B cell (primary cell): Measurements from ENCODE around the gene DOHH. TPM values are rescaled to one million over a fixed set of nuclear protein-coding genes. Genes with fewer than 3 reads are reported as not detected.

Experiments used
- ATAC-seq: fragments of 200-7000 bp; cut with Tn5 transposase; one replicate; pipeline ENCODE4 v1.10.0; 2021; ENCODE audit warnings: low read depth, mild to moderate bottlenecking, moderate number of reproducible peaks, moderate library complexity
- CTCF ChIA-PET: fragments of 350-600 bp; sonication (Branson Sonifier 250); formaldehyde crosslinking; loops from one replicate; lab custom pipeline; 2021; ENCODE audit warnings: antibody characterized with exemption, inconsistent platforms; lab: Charles Lee
- POLR2A ChIA-PET: fragments of 350-600 bp; sonication (Branson Sonifier 250); formaldehyde crosslinking; loops from one replicate; lab custom pipeline; 2021; ENCODE audit warnings: antibody characterized with exemption; lab: Charles Lee
- DNase-seq: peaks from one replicate; pipeline ENCODE4 v3.0.0; 2013
- H2AFZ ChIP-seq: 2 replicates; pipeline ENCODE4 v1.6.1; 2012; ENCODE audit warnings: mild to moderate bottlenecking, low read depth, low read length; ENCODE audit not compliant: insufficient read depth, poor library complexity, severe bottlenecking
- H3K27ac ChIP-seq, 2 donors: 1 replicate in 1 of 2; 2 replicates in 1 of 2; pipeline ENCODE4 v1.5.1; 2012 to 2013; ENCODE audit warnings: low read length in 2 of 2, mild to moderate bottlenecking in 2 of 2, moderate library complexity in 1 of 2
- H3K27me3 ChIP-seq, 4 experiments: fragments of 200-600 bp in 1 of 4; sonication (generic) in 1 of 4; replicated peaks in 1 of 4; 1 replicate in 2 of 4; 2 replicates in 2 of 4; pipeline versions ENCODE4 v1.6.1 to v1.7.0; 2013 to 2016; ENCODE audit warnings: low read length in 3 of 4, mild to moderate bottlenecking in 2 of 4, mixed read lengths in 1 of 4, moderate library complexity in 1 of 4; ENCODE audit not compliant: insufficient read depth in 4 of 4, control insufficient read depth in 3 of 4; ENCODE audit errors: control extremely low read depth in 1 of 4
- H3K36me3 ChIP-seq, 2 experiments: replicated peaks in 1 of 2; 1 replicate in 1 of 2; 2 replicates in 1 of 2; pipeline versions ENCODE4 v1.6.1 to v1.7.1; 2013; ENCODE audit warnings: low read length in 1 of 2; ENCODE audit not compliant: insufficient read depth in 2 of 2, control insufficient read depth in 1 of 2; ENCODE audit errors: control extremely low read depth in 1 of 2, extremely low read depth in 1 of 2
- H3K4me1 ChIP-seq, 2 donors: fragments of 200-600 bp in 1 of 2; sonication (generic) in 1 of 2; 1 replicate in 1 of 2; 2 replicates in 1 of 2; pipeline versions ENCODE4 v1.5.1 to v1.6.1; 2013 to 2017; ENCODE audit warnings: low read length in 2 of 2; ENCODE audit not compliant: control insufficient read depth in 2 of 2, insufficient read depth in 2 of 2
- H3K4me2 ChIP-seq: replicated peaks from 2 replicates; pipeline ENCODE3; 2012; ENCODE audit warnings: mild to moderate bottlenecking, low read depth, low read length; ENCODE audit not compliant: poor library complexity, severe bottlenecking
- H3K4me3 ChIP-seq, 5 experiments: fragments of 200-600 bp in 1 of 5; sonication (generic) in 1 of 5; 1 replicate in 3 of 5; 2 replicates in 2 of 5; pipeline versions ENCODE4 v1.5.1 to v1.7.0; 2011 to 2016; ENCODE audit warnings: low read length in 4 of 5, mild to moderate bottlenecking in 4 of 5, low read depth in 2 of 5, control low read depth in 1 of 5, moderate library complexity in 1 of 5; ENCODE audit not compliant: insufficient read depth in 1 of 5; ENCODE audit errors: control extremely low read depth in 1 of 5, extremely low read depth in 1 of 5
- H3K79me2 ChIP-seq: fragments of 200-600 bp; sonication (generic); one replicate; pipeline ENCODE4 v1.6.0; 2016; ENCODE audit warnings: low read length; ENCODE audit not compliant: control insufficient read depth, insufficient read depth
- H3K9ac ChIP-seq: fragments of 200-600 bp; sonication (generic); 2 replicates; pipeline ENCODE4 v1.6.1; 2017; ENCODE audit warnings: mild to moderate bottlenecking, low read length, moderate library complexity
- H3K9me3 ChIP-seq, 3 donors: one replicate each; pipeline versions ENCODE4 v1.6.1 to v1.7.1; 2013; ENCODE audit warnings: low read length in 2 of 3; ENCODE audit not compliant: control insufficient read depth in 2 of 3, insufficient read depth in 1 of 3; ENCODE audit errors: control extremely low read depth in 1 of 3
- H4K20me1 ChIP-seq: 2 replicates; pipeline ENCODE4 v1.6.0; 2012; ENCODE audit warnings: mild to moderate bottlenecking, low read length; ENCODE audit not compliant: insufficient read depth, control insufficient read depth, poor library complexity, severe bottlenecking
- H3K27ac Mint-ChIP-seq: one replicate; pipeline ENCODE4 v1.8.0; 2021; ENCODE audit warnings: mixed read lengths
- H3K27me3 Mint-ChIP-seq: one replicate; pipeline ENCODE4 v1.8.0; 2021; ENCODE audit warnings: mixed read lengths
- H3K4me1 Mint-ChIP-seq: one replicate; pipeline ENCODE4 v1.8.0; 2021; ENCODE audit warnings: mixed read lengths
- H3K4me3 Mint-ChIP-seq: one replicate; pipeline ENCODE4 v1.8.0; 2021; ENCODE audit warnings: mixed read lengths
- H3K9me3 Mint-ChIP-seq: one replicate; pipeline ENCODE4 v1.8.0; 2022; ENCODE audit warnings: mixed read lengths; ENCODE audit not compliant: insufficient read depth
- EZH2 ChIP-seq: IDR thresholded peaks from 2 replicates; pipeline ENCODE4 v1.6.1; 2012; ENCODE audit warnings: borderline replicate concordance, low read depth, mild to moderate bottlenecking, moderate library complexity, low read length; ENCODE audit not compliant: insufficient read depth, poor library complexity, severe bottlenecking
- WGBS: methylation state at CpG from one replicate; pipeline ENCODE4 v1.1.5; 2013; ENCODE audit warnings: missing lambda C conversion rate; ENCODE audit not compliant: insufficient coverage; 5-methylcytosine and 5-hydroxymethylcytosine counted together
- intact Hi-C: fragments of 100-400 bp; cut with micrococcal nuclease; formaldehyde crosslinking; loops from one replicate; pipeline ENCODE4 v1.10.0; 2022
- polyA minus RNA-seq: library from RNA; depleted of rRNA, polyadenylated mRNA; stranded (reverse); fragments of >200 nt; gene quantifications from 2 replicates; pipeline ENCODE4 v1.2.3, GENCODE V29; 2012
- polyA plus RNA-seq: library from polyadenylated mRNA; depleted of rRNA; stranded (reverse); fragments of >200 nt; gene quantifications from 2 replicates; pipeline ENCODE4 v1.2.3, GENCODE V29; 2012
- total RNA-seq, 2 donors: library from RNA; stranded (reverse); fragments of 120-200 nt in 1 of 2; gene quantifications; 1 replicate in 1 of 2; 2 replicates in 1 of 2; pipeline versions ENCODE4 v1.2.3 to v1.2.4, GENCODE V29; 2013 to 2022
- TF ChIP-seq, protein P1 (sequence below): fragments of 200-600 bp; IDR thresholded peaks from one replicate; pipeline ENCODE4 v1.8.0; 2022; ENCODE audit warnings: antibody characterized with exemption, mild to moderate bottlenecking

DOHH gene
- total RNA-seq (8.4 and 8.6 TPM in 2 replicates), polyA plus RNA-seq (6.6 and 7.0 TPM in 2 replicates), polyA minus RNA-seq (11.2 and 12.1 TPM in 2 replicates)
- total RNA-seq (2013): 6.4 TPM

GRCh38 chr19:3500429-3501101, at the start of gene DOHH:
TSS of gene DOHH (minus strand) at chr19:3500674. CDS start at chr19:3496814, 3,860 bp downstream.
- Histone ChIP-seq H3K4me2 (peak within 1 kb of the TSS; percentile 88), H3K9ac (peak within 1 kb of the TSS; percentile 84), H3K36me3 (peaks cover 0 to 10% of the 10 kb centered on the region in 2 experiments), H3K27me3 (no peaks in the 10 kb centered on the region), H3K79me2 (peaks cover 41% of the 10 kb centered on the region), H4K20me1 (no peaks in the 10 kb centered on the region), H3K4me1 (peaks cover 10 to 21% of the 10 kb centered on the region in 2 donors), H3K27ac (peak within 1 kb of the TSS; percentile 93 to 96), H3K9me3 (no peaks in the 10 kb centered on the region), H3K4me3 (peak within 1 kb of the TSS; percentile 84 to 95 (median 89)), H2AFZ (peak within 1 kb of the TSS; percentile 86)
- Mint-ChIP-seq H3K27ac (peak within 1 kb of the TSS; percentile 95), H3K9me3 (no peaks in the 10 kb centered on the region), H3K4me1 (peaks cover 24% of the 10 kb centered on the region), H3K27me3 (no peaks in the 10 kb centered on the region), H3K4me3 (peak within 1 kb of the TSS; percentile 93)
- ChIA-PET CTCF (interaction anchor here (0.6 to 1.2 kb wide), 3 partner anchors 66 to 550 kb away, joined by 3 to 6 read pairs (median 5); no protein-coding TSS in a partner anchor), POLR2A (interaction anchor here (0.6 to 1.5 kb wide), 3 partner anchors 15 to 1895 kb away, joined by 4 to 8 read pairs (median 6); partner anchors contain the start of genes MRPL54 and UQCR11)
- DNase-seq: peak; percentile 99
- ATAC-seq: peak; percentile 90
- intact Hi-C loops: loop anchor here (1.0 to 10.0 kb wide), 4 partner anchors 65 to 974 kb away; partner anchors contain the start of genes CACTIN, HDGFL2 and NCLN
- 0% methylated on average over 44 of the region's 52 CpGs for WGBS
- TF ChIP-seq, protein P1, sequence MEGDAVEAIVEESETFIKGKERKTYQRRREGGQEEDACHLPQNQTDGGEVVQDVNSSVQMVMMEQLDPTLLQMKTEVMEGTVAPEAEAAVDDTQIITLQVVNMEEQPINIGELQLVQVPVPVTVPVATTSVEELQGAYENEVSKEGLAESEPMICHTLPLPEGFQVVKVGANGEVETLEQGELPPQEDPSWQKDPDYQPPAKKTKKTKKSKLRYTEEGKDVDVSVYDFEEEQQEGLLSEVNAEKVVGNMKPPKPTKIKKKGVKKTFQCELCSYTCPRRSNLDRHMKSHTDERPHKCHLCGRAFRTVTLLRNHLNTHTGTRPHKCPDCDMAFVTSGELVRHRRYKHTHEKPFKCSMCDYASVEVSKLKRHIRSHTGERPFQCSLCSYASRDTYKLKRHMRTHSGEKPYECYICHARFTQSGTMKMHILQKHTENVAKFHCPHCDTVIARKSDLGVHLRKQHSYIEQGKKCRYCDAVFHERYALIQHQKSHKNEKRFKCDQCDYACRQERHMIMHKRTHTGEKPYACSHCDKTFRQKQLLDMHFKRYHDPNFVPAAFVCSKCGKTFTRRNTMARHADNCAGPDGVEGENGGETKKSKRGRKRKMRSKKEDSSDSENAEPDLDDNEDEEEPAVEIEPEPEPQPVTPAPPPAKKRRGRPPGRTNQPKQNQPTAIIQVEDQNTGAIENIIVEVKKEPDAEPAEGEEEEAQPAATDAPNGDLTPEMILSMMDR: no peak
- TF ChIP-seq EZH2: no peak

- DNase-seq (no peak), ATAC-seq (no peak)
- TF ChIP-seq EZH2: no peak
- TF ChIP-seq, protein P1: no peak
- H3K9ac ChIP-seq: no peak overlapping the region
- peaks cover 0 to 33% of the 10 kb centered on the region in 2 experiments for H3K36me3 ChIP-seq
- H3K9me3 ChIP-seq: no peaks in the 10 kb centered on the region
- intact Hi-C loops: loop anchor here (5.0 kb wide), 1 partner anchor 33 kb away; no protein-coding TSS in a partner anchor
- peaks cover 49% of the 10 kb centered on the region for H4K20me1 ChIP-seq
- no peaks in the 10 kb centered on the region for H3K27me3 ChIP-seq
- H2AFZ ChIP-seq: no peak overlapping the region
- WGBS: 97% methylated on average over 7 of the region's 10 CpGs
- Mint-ChIP-seq H3K27me3 (no peaks in the 10 kb centered on the region), H3K27ac (peak overlapping the region; percentile 46), H3K9me3 (no peaks in the 10 kb centered on the region), H3K4me3 (no peak overlapping the region), H3K4me1 (peaks cover 33% of the 10 kb centered on the region)
- H3K4me1 ChIP-seq: peaks cover 19 to 25% of the 10 kb centered on the region in 2 donors
- H3K27ac ChIP-seq: no peak overlapping the region
- H3K4me2 ChIP-seq: no peak overlapping the region
- H3K79me2 ChIP-seq: peaks cover 42% of the 10 kb centered on the region
- ChIA-PET POLR2A (no interaction called here), CTCF (interaction anchor here (5.4 kb wide), 1 partner anchor 68 kb away, joined by 47 read pairs; no protein-coding TSS in a partner anchor)
- no peak overlapping the region for H3K4me3 ChIP-seq
Measured at GRCh38 chr19:3549816-3550215, 49.3 kb upstream of the DOHH start.
